Mesodermal cell (in vitro differentiated cells): ENCODE results near the gene TATDN2.
"Not testable (repeated sequence)": the region's sequence is repeated elsewhere in the genome, so short reads cannot be mapped to it uniquely, and the experiment has no call there.

Experiments used
- H3K27ac ChIP-seq: 2 replicates; pipeline ENCODE4 v1.7.0; 2013; ENCODE audit warnings: mild to moderate bottlenecking, low read depth, low read length, moderate library complexity; ENCODE audit not compliant: severe bottlenecking
- H3K36me3 ChIP-seq: 2 replicates; pipeline ENCODE4 v1.7.1; 2013; ENCODE audit warnings: mild to moderate bottlenecking, low read length, moderate library complexity; ENCODE audit not compliant: control insufficient read depth, insufficient read depth
- H3K4me1 ChIP-seq: one replicate; pipeline ENCODE4 v1.7.1; 2013; ENCODE audit warnings: mild to moderate bottlenecking, low read length; ENCODE audit not compliant: insufficient read depth, control insufficient read depth, poor library complexity, severe bottlenecking
- H3K4me3 ChIP-seq: 2 replicates; pipeline ENCODE4 v1.7.0; 2013; ENCODE audit warnings: low read length, control low read depth, mild to moderate bottlenecking; ENCODE audit not compliant: insufficient read depth, poor library complexity, severe bottlenecking; ENCODE audit errors: extremely low read depth
- H3K9me3 ChIP-seq: 2 replicates; pipeline ENCODE4 v1.7.1; 2013; ENCODE audit warnings: mild to moderate bottlenecking, low read length, moderate library complexity; ENCODE audit not compliant: control insufficient read depth
- WGBS, 2 experiments: methylation state at CpG; one replicate each; pipeline ENCODE4 v1.1.5; 2013; ENCODE audit warnings: missing lambda C conversion rate in 2 of 2; ENCODE audit not compliant: insufficient coverage in 2 of 2; 5-methylcytosine and 5-hydroxymethylcytosine counted together

TATDN2 gene

GRCh38 chr3:10269443-10269842, 21.2 kb downstream of the TATDN2 start:
- 89 to 100% methylated on average over 4 of the region's 5 CpGs for WGBS, 2 experiments
- Histone ChIP-seq H3K9me3 (no peaks in the 10 kb centered on the region), H3K36me3 (peaks cover 59% of the 10 kb centered on the region), H3K4me1 (no peaks in the 10 kb centered on the region), H3K4me3 (no peak overlapping the region), H3K27ac (no peak overlapping the region)

DNA sequence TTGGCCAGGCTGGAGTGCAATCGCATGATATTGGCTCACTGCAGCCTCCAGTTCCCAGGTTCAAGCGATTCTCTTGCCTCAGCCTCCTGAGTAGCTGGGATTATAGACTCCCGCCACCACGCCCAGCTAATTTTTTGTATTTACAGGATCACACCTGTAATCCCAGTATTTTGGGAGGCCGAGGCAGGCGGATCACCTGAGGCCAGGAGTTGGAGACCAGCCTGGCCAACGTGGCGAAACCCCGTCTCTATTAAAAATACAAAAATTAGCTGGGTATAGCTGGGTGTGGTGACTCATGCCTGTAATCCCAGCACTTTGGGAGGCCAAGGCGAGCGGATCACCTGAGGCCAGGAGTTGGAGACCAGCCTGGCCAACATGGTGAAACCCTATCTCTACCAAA, 24.2 kb downstream of the TATDN2 start:
- not testable (repeated sequence) for H3K4me1 ChIP-seq, H3K4me3 ChIP-seq, H3K9me3 ChIP-seq, H3K27ac ChIP-seq
- H3K36me3 ChIP-seq: peaks cover 58% of the 10 kb centered on the region
- 87 to 96% methylated on average over 4 to 9 of the region's 11 CpGs for WGBS, 2 experiments

GRCh38 chr3:10272977-10273376, 24.7 kb downstream of the TATDN2 start:
- Histone ChIP-seq H3K4me3 (no peak overlapping the region), H3K36me3 (peaks cover 61% of the 10 kb centered on the region), H3K9me3 (no peaks in the 10 kb centered on the region), H3K27ac (no peak overlapping the region), H3K4me1 (no peaks in the 10 kb centered on the region)
- WGBS, 2 experiments: 94 to 100% methylated on average over 2 of the region's 2 CpGs

- H3K27ac ChIP-seq: no peak overlapping the region
- 100% methylated on average over 1 of the region's 1 CpG for WGBS, 2 experiments
- H3K9me3 ChIP-seq: no peaks in the 10 kb centered on the region
- no peaks in the 10 kb centered on the region for H3K4me1 ChIP-seq
- H3K36me3 ChIP-seq: peaks cover 66% of the 10 kb centered on the region
- H3K4me3 ChIP-seq: no peak overlapping the region
Measured at GRCh38 chr3:10273702-10274305, 25.5 kb downstream of the TATDN2 start.

DNA sequence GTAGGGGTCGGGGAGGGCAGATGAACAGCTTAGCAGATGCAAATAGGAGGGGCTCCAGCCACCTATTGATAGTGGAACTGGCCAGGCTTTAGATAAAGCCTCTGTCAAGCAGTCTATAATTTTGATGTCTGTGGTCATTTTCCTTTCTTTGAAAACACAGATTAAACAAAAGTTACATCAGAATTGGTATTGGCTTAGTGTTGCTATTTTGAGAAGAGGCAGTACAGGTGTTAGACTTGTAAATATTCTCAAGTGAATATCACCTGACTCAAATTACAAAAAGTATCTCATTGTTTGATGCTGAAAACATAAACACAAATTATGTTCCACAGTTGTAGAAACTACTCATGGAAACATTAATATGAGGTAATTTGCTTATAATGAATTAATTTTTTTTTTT, 26.3 kb downstream of the TATDN2 start:
- H3K36me3 ChIP-seq: peaks cover 67% of the 10 kb centered on the region
- H3K4me3 ChIP-seq: no peak overlapping the region
- no peaks in the 10 kb centered on the region for H3K9me3 ChIP-seq
- H3K27ac ChIP-seq: no peak overlapping the region
- WGBS, 2 experiments: 100% methylated on average over 1 of the region's 1 CpG; no CpG with 5 or more reads in 1 of the 2 experiments
- H3K4me1 ChIP-seq: no peaks in the 10 kb centered on the region

- Histone ChIP-seq H3K4me1 (no peaks in the 10 kb centered on the region), H3K4me3 (no peak overlapping the region), H3K9me3 (no peaks in the 10 kb centered on the region), H3K27ac (no peak overlapping the region), H3K36me3 (peaks cover 63% of the 10 kb centered on the region)
- 100% methylated on average over 3 of the region's 3 CpGs for WGBS, 2 experiments
Measured at GRCh38 chr3:10277115-10277625, 28.9 kb downstream of the TATDN2 start.

GRCh38 chr3:10278501-10278900, 30.2 kb downstream of the TATDN2 start:
- Histone ChIP-seq H3K4me3 (no peak overlapping the region), H3K27ac (no peak overlapping the region), H3K4me1 (no peaks in the 10 kb centered on the region), H3K9me3 (no peaks in the 10 kb centered on the region), H3K36me3 (peaks cover 65% of the 10 kb centered on the region)
- WGBS, 2 experiments: 100% methylated on average over 1 of the region's 1 CpG; no CpG with 5 or more reads in 1 of the 2 experiments

DNA sequence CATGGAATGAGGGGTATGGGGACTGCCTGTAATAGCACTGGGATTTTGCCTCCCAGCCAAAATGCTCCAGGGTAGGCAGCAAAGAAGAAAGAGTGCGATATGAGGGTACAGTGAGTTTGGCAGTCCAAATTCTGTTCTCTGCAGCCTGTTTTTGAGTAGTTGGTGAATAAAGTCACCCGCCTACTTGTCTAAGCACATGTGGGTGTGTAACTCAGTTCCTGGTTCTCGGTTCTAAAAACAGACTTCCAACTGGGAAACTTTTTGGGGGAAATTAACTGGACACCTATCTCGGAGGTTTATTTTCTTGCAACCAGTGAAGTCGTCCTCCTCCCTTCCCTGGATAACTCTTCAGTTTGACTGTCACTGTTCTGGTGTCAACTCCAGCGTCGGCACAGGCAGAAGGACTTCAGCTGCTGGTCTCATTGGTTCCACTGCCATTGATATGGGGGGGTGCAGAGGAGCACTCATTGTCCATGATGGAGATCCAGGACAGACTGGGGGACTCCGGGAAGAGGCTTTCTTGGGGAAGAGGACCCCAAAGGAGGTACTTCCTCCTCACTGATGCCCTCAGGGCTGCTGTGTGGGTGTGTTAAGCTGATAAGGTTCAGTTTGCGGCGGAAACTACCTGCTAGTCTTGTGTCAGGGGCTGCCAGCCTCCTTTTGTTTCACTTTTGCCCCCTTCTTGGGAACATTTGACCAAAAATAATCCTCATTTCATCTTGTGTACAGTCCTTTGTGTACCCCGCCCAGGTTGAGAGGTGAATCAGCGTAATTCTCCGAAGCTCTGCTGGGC, 31.3 kb downstream of the TATDN2 start:
- H3K4me1 ChIP-seq: no peaks in the 10 kb centered on the region
- peaks cover 66% of the 10 kb centered on the region for H3K36me3 ChIP-seq
- no peak overlapping the region for H3K27ac ChIP-seq
- no peak overlapping the region for H3K4me3 ChIP-seq
- H3K9me3 ChIP-seq: no peaks in the 10 kb centered on the region
- WGBS, 2 experiments: 92 to 94% methylated on average over 9 to 11 of the region's 13 CpGs

DNA sequence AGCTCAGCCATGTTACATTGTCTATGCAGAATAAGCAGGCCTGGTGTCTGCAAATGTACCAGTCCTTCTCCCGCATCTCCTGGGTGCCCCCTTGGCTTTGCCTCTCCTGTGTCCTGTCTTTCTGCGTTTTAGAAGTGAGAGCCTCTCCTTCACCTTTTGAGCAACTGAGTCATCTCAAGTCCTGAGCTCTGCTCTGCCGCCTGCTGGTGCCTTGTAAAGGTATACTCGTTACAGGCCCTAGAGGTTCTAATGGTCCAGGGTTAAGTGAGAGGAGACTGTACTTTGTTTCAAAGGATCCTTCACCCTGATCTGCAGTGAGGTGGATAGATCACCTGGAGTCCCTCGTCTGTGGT, 31.9 kb downstream of the TATDN2 start:
- H3K27ac ChIP-seq: no peak overlapping the region
- no peak overlapping the region for H3K4me3 ChIP-seq
- peaks cover 68% of the 10 kb centered on the region for H3K36me3 ChIP-seq
- H3K4me1 ChIP-seq: no peaks in the 10 kb centered on the region
- no peaks in the 10 kb centered on the region for H3K9me3 ChIP-seq
- 88 to 94% methylated on average over 3 to 5 of the region's 5 CpGs for whole genome bisulfite sequencing, 2 experiments

DNA sequence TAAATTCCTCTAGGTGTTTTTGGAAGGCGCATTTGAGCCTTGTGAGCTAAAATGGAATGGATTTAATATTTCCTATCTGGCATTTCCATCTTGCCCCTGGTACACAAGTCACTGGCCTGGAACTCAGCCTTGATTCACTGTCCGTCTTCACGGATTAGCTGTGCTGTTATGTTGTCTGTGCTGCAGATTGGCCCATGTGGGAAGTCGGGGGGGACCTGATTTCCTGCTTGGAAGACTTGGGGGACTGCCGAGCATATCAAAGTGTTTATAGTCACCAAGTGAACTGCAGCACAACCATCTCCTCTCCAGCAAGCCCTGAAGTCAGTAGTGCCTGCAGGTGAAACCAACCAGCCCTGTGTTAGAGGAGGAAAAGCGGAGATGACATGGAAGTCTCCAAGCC, 32.3 kb downstream of the TATDN2 start:
- Histone ChIP-seq H3K9me3 (no peaks in the 10 kb centered on the region), H3K27ac (no peak overlapping the region), H3K4me1 (no peaks in the 10 kb centered on the region), H3K4me3 (no peak overlapping the region), H3K36me3 (peaks cover 67% of the 10 kb centered on the region)
- 88 to 100% methylated on average over 3 to 4 of the region's 6 CpGs for WGBS, 2 experiments

DNA sequence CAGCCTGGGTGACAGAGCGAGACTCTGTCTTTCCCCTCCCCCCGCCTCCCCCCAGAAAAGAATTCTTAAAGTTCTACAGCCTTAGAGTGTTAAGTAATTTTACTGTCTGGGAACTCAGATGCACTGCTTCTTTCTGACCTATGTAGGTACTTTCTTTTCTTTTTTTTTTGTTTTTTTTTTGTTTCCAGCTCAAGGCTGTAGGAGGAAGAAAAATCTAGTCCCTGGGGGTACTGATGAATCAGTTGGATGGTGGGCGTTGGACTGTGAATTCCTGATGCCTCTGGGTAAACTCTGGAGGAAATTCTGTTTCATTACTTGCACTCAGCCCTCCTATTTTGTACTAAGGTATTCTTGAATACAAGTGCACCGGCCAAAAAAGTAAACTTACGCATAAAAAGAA, 33.7 kb downstream of the TATDN2 start:
- H3K9me3 ChIP-seq: no peaks in the 10 kb centered on the region
- H3K4me3 ChIP-seq: no peak overlapping the region
- no peak overlapping the region for H3K27ac ChIP-seq
- H3K4me1 ChIP-seq: peaks cover 6% of the 10 kb centered on the region
- WGBS, 2 experiments: 95% methylated on average over 3 of the region's 5 CpGs; no CpG with 5 or more reads in 1 of the 2 experiments
- peaks cover 64% of the 10 kb centered on the region for H3K36me3 ChIP-seq
